Epithelial cell of esophagus (primary cell): ENCODE measurements around the gene LIPG.
A peak's percentile ranks its signal among the peaks of the same experiment; 100 is the strongest.

Experiments used
- DNase-seq: peaks from one replicate; pipeline ENCODE4 v3.0.0; 2010; ENCODE audit warnings: low read depth
- H3K4me3 ChIP-seq: 2 replicates; pipeline ENCODE4 v1.5.1; 2011; ENCODE audit warnings: mild to moderate bottlenecking, low read length, control low read depth
- TF ChIP-seq, protein P1 (sequence below): IDR thresholded peaks from 2 replicates; pipeline ENCODE4 v1.5.1; 2011; ENCODE audit warnings: low read depth, mild to moderate bottlenecking, low read length, control low read depth, inconsistent platforms; ENCODE audit not compliant: insufficient read depth; ENCODE audit errors: missing control alignments

LIPG gene

DNA sequence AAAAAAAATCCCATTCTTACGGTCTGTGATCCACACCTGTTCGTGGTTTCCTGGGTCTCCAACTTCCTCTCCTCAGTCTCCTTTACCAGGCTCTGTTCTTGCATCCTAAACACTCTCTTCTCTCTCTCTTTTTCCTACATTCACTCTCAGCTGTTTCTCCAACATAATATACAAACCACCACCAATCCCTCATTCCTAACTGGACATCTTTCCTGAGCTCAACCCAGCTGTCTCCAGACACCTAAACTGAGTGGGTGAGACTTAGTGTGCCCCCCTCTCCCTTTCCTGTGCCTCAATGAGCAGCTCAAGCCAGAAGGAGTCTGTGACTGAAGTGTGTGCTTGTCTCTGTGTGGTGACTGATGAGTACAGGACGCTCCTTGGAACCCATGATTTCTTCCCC is 59.4 kb downstream of the LIPG start:
- DNase-seq, result no peak
- H3K4me3 ChIP-seq, result no peak overlapping the region
- TF ChIP-seq, protein P1, sequence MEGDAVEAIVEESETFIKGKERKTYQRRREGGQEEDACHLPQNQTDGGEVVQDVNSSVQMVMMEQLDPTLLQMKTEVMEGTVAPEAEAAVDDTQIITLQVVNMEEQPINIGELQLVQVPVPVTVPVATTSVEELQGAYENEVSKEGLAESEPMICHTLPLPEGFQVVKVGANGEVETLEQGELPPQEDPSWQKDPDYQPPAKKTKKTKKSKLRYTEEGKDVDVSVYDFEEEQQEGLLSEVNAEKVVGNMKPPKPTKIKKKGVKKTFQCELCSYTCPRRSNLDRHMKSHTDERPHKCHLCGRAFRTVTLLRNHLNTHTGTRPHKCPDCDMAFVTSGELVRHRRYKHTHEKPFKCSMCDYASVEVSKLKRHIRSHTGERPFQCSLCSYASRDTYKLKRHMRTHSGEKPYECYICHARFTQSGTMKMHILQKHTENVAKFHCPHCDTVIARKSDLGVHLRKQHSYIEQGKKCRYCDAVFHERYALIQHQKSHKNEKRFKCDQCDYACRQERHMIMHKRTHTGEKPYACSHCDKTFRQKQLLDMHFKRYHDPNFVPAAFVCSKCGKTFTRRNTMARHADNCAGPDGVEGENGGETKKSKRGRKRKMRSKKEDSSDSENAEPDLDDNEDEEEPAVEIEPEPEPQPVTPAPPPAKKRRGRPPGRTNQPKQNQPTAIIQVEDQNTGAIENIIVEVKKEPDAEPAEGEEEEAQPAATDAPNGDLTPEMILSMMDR, result no peak

DNA sequence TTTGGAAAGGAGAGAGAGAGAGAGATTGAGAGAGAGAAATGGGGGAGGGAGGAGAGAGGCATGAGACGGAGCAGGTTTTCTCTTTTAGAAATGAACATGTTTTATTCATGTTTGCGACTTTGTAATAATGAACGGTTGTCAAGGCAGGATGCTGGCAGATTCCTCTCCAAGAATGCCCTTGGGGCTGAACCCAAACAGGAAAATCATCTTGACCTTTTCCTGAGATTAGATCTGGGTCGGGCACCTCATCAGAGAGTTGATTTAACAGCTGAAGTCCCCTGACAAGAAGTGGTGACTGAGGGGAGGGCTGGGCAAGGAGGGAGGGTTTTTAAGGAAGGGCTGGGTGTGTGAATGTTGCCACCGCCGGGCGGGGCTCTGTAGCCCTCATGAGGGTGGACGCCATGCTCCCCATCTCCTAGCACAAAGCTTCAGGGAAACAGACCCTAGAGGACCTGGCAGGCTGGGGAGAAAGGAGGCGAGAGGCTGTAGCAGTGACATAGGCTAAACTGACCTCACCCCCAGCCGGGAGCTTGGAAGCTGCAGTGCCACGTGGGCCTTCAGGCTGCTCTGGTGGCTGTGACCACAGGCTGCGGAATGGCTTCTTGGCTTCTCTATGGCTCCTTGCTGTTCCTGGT is 60.0 kb downstream of the LIPG start:
- no peak overlapping the region for H3K4me3 ChIP-seq
- DNase-seq, result no peak
- TF ChIP-seq, protein P1, result no peak

DNA sequence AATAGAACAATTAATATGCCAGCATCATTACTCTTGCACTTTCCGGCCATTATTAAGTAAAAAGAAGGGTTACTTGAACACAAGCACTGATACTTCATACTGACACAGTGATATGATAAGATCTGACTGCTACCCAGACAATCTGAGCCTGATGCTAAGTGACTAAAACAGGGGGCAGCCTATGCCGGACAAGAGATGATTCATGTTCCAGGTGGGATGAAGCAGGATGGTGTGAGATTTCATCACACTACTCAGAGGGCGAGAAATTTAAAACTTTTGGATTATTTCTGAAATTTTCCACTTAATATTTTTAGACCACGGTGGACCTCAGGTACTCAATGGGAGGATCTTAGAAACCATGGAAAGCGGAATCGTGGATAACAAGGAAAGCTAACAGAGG is 61.7 kb downstream of the LIPG start:
- DNase-seq, result peak; percentile 40
- H3K4me3 ChIP-seq, result no peak overlapping the region
- TF ChIP-seq, protein P1, result no peak

DNA sequence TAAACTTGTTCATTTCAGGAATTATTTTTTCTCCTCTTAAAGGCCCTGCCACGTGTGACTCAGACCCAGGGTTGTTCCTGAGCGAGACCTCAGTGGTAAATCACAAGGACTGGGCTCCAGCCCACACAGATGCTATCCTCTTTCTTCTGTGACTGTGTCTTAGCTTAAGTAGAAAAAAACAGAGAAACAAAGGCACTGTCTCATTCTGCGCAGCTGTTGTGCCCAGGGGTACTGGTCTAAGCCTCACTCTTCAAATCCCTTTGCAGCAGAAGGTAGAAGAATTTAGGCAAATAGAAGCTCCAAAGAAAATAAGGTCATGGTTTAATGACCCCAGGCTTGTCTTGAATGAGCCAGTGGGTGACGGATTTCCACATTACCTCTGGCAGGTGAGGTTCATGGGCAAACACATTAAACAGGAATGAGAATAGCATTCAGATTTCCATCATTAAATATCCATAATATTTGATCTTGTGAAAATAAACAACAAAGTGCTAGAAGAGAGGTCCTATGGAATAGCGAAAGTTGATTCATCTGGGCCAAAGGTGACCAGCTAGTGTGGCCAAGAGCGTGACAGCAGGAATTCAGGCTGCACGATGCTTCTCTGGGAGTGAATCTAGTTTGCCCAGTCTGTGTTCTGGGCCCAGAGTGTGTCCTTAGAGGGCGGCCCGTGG is 63.3 kb downstream of the LIPG start:
- H3K4me3 ChIP-seq, result no peak overlapping the region
- TF ChIP-seq, protein P1, result no peak
- no peak for DNase-seq

DNA sequence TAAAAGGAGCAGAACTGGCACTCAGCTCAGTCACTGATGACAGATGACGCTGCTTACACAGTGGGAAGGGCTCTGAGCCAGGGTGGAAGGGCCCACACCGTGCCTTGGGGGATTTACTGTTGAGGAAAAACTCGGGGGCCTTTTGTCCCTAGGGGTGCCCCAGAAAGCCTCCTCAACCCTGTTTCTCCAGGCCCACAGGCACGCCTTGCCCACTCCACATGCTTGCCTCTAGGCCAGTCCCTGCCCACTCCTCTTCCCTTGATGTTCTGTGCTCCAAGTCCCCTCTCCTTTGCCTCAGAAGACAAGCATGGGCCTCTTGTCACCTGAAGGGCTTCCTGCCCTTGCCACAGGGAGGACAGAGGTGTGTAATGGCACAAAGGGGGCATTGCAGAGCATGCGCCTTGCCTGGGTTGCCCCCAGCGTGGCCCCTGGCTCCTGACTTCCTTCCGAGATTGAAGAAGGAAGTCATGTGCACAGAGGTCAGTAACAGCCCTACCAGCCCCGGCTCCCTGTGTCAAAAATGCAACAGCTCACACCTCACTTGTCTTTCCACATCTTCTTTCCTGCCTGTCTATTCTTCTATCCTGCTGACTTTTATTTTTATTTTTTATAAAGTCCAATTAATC is 65.1 kb downstream of the LIPG start:
- no peak overlapping the region for H3K4me3 ChIP-seq
- TF ChIP-seq, protein P1, result no peak
- no peak for DNase-seq

DNA sequence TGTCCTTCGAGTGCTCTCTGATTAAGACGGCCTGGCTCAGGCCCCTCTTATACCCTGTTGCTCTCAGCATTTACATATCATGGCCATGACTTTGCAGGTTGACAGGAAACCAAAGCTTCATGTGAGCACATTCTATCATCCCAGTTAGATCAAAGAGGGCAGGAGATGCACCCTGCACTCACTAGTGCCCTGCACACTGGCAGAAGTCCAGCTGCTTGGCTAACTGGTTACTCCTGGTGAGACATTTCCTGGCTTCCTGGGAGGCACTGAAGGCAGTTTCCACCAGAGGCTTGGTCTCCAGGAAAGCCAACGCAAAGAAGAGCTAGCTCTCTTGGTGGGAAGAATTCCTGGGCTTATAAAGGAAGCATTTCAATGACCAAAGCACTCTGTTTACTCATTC is 66.3 kb downstream of the LIPG start:
- H3K4me3 ChIP-seq, result no peak overlapping the region
- peak; percentile 78 for DNase-seq
- TF ChIP-seq, protein P1, result no peak
